GM19455 (cell line): Measurements from ENCODE around the gene HOXB4.

ENCODE experiments used
- ATAC-seq: cut with Tn5 transposase; IDR thresholded peaks from one replicate; pipeline ENCODE4 v1.9.1; 2021; ENCODE audit not compliant: unreplicated experiment

The HOXB4 gene

DNA sequence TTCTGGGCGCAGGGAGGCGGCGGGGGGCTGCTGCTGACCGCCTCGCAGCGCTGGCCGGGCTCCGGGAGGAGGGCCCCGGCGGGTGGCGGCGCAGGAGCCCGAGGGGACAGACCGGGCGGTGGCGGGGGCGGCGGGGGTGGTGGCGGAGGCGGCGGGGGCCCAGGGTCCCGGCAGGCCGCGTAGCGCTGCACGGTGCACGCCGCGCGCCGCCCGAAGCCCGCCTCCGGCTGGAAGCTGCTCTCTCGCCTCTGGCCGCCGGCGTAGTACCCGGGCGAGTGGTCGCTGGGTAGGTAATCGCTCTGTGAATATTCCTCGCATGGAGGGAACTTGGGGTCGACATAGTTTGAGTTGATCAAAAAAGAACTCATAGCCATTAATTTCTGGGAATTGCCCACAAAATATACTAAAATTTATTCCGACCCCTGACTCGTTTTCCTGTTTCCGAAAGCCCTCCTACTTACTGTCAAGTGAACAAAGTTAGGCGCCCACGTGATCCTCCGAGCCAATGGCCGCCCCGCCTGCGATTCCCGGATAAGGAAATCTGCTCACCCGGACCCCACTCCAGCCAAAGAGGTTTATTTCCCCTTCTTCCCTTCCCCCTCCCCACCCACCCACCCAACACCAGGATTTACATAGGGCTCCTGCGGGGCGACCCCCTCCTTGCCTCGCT is at the start of gene HOXB4:
HOXB4 (minus strand) TSS at position 405 of the 670 bp plus-strand sequence; CDS start at position 374, 31 bp downstream.
- peak; percentile 53 for ATAC-seq

DNA sequence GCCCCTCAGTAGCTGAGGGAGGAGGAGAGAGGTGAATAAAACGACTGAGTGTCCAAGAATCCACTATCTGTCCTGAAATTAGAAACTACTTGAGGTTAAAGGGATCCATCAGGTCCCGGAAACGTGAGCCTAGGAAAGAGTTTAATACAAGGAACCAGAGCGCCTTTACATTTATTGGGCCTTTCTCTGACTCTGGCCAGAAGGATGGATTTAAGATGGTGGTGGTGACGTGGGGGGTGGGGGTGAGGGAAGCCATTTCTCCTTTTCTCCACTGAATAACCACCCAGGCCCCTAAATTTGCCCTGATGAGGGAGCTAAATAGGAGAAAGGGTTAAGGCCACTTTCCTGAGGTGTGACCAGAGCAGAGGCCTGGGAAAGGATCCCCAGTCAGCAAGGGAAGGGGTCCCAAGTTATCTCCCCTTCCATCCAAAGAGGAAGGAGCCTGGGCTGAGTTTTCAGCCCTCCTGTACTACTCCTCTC is 49.0 kb upstream of the HOXB4 start:
- ATAC-seq: no peak

DNA sequence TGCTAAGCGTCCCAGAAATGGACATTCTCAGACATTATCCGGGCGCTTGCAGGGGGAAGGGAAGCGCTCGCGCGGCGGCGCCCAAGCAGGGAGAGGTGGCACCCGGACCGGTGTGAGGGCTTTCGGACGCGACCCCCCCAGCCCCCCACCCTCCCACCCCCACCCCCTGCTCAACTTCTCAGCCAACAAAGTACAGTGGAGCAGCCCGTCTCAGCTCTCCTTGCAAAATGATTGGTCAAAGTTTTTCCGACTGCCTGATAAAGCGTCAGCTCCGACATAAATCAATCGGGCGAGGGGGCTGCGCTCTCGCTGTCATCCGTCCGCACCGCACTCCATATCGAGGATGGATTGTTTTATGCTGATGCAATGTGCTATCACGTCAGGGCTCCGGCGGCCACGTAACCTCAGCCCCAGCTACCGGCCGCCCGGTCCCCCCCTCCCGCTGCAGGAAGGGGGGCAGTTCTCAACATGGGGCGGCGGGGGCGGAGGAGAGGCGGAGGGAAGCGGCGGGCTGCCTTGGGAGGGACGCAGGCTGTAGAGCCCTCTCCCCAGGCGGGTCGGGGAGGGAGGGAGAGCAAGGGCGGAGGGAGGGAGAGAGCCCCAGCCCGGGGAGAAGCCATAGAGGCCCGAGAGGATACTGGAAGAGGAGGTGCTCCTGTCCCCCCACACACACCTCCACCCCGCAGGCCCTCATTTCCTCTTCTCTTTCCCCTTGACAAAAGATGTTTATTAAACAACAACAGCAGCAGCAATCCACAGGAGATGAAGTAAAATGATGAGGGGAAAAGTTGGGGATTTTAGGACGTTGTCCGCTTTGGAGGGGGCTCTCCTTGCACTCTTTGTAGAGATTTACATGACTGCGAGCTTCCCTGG is 48.3 kb upstream of the HOXB4 start, which contains the start of gene HOXB9:
HOXB9 (minus strand) TSS at position 114 of the 873 bp plus-strand sequence; CDS start at position 25, 89 bp downstream.
- no peak for ATAC-seq

DNA sequence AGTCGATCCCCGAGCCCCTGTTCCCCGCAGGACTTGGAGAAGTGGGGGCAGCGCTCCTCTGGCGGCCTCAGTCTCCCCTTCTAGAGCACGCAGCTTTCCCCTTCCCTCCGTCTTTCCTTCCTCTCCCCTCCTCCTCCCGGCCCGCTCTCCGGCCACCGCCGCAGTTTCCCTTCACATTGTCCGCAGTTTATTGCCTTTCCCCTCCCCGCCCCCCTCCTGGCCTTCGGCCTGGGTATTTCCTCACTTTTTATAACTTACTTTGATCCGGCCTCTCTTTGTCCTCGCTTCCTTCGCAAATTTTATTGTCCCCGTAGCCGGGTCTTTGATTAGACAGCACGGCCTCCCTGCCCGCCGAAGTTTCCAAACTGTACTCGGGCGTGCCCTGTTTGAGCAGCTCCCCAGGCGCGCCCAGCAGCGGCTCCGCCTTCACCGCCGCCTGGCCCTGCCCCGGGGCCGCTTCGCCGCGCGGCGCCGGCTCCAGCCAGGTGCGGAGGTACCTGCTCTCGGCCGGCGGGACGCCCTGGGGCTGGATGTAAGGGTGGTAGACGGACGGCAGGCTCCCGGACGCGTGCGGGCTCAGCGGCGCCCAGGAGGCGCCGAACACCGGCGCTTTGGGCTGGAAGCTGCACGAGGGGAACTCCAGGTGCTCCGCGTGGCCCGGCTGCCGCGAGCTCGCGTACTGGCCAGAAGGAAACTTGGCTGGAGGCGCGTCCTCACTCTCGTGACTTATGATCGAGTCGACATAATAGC is 47.5 kb upstream of the HOXB4 start:
- ATAC-seq: no peak

DNA sequence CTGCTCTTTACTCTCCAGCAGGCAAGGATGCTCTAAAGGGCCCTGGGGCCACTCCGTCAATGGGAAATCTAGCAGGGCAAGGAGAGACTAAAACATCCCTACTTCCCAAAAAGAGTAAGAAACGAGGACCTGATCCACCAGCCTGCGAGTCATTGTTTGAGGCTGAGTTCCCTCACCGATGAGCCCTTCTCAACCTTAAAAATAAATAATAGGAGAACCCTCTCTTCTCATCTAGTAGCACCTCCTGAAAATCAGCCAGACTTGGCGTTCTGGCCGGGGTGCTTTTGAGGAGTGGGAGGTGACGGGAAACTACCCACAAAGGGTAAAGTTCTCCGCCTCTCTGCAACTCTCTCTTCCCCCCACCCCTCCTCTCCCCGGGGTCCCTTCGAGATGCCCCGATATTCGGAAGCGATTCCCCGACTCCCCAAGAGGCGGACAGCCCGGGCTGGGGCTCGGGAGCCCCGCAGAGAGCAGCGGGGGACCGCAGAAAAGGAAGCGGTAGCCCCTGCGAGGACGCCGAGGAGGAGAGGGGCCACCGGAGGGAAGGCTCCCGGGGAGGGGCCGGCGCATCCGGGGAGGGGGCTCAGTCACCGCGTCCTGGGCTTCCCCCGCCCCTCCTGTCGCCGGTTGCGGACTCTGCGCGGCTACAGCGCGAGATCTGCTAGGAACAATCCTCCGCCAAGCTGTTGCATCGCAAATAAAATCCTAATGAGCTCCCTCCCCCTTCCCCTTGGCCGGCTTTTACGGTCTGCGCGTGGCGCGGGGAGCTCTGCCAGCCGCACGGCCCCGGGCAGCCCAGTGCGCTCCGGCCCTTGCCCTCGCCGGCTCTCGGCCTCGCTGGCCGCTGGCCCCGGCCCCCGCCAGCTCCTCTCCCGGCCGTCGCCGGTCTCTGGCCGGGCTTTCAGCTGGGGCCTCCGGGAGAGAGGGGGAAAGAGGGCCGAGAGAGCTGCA is 46.7 kb upstream of the HOXB4 start:
- ATAC-seq: no peak

DNA sequence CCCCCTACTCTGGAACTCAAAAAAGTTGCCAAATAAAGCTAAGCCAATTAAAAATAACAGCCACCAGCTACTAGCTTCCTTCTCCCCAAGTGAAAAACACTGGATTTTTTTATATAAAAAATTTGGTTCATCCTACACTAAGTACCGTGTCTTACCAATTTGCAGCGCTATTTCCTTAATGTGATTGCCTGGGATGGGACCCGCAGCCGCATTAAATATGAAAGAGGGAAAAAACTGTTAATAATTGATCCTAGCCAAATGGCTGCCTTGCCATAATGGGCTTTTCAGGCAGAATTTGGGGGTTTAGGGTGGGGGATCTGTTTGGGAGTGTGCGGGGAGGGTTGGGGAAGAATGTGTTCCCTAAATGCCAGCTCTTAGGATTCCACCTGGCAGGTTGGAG is 46.0 kb upstream of the HOXB4 start:
- ATAC-seq: no peak

DNA sequence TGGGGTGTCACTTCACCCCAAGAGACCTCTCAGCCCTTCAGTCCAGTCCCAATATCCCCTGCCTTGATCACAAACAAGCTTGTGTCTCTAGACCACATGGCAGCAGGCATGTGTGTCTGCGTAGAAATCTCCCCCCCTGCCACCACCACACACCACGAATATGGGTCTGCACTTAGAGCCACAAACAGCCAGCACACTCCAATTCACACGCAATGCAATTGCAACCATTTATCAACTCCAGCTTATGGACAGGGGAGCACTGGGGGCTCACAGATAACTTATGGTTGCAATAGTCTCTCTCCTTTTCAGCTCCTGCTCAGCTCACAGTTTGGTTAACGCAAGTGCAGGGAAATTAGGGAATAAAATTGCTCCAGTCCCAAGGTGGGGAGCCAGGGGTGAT is 45.4 kb upstream of the HOXB4 start:
- ATAC-seq: no peak

DNA sequence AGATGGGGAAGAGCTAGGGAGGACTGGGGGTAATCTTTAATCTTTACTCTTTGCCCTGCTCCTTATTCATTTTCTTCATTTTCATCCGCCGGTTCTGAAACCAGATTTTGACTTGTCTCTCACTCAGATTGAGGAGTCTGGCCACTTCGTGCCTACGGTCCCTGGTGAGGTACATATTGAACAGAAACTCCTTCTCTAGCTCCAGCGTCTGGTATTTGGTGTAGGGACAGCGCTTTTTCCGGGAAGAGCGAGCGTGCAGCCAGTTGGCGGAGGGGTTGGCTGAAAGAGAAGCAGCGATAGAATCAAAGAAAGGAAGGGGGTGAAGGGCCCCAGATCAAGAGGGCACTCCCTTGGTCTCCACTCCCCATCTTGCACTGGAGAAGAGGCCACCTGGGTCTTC is 44.7 kb upstream of the HOXB4 start:
- ATAC-seq: no peak

DNA sequence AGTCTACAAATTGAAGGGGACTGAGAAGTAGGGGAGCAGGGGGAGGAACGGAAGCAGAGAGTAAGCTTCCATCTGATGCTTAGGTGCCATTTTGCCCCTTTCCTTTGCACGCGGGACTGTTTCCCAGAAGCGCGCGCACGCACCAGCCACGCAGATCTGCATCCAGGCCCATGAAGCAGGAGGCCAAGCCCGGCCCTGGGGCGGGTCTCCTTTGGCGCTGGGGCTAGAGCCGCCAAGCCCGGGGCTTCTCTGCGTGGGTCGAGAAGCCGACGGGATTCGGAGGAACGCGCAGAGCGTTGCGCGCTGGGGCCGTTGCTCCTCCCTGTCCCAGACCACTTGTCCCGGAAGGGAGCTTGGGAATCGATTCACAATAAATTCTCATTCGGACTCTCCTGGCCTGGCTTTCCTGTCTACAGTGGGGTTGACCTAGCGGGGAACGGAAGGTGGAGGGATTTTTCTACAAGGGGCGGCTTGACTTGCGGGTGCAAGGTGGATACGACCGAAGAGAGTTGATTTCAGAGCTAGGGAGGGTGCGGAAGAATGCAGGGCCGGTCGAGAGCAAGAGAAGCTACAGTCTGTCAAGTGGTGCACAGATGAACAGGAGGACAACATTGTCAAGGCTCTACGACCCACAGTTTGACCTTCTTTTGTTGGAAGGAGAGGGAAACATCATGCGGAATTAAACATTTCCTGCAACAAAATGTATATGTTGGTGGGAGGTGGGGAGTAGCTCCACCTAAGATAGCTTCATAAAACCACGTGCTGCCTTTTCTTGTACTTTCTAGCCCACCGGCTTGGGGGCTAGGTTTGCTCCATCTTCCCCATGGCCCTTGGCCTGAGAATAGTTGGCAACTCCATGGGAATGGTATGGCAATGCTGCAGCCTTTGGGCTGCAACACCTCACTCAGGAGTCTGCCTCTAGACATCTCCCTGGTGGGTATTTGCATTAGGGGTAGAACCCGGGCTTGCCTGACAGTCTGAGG is 43.6 kb upstream of the HOXB4 start:
- no peak for ATAC-seq

DNA sequence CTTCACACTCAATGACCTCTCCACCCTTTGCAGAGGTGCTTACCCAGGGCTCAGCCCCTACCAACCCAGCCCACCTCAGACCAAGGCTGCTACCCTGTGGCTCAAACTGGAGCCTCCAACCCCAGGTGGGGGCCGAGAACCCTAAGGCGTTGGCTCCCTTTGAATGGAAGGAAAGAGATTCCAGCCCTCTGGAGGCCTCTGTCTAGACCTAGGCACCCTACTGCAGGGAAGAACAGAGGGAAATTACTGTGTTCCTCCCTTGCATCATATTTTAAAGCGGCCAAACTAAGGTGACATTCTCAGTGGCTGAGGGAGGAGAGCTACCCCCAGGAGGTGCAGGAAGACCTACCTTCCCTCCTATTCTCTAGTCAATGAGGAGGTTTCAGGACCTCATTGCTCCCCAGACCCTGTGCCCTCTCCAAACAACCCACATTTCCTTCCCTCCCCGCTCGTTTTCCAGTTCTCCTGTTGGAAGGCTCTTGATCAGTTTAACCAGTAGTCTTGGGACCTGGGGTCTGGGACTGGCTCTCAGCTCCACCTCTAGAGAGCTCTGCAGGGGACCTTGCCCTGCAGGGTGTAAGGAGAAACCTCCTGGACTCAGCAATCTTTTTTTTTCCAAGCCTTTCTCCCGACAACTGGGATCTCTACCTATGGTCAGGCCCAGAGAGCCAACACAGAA is 42.5 kb upstream of the HOXB4 start:
- no peak for ATAC-seq

DNA sequence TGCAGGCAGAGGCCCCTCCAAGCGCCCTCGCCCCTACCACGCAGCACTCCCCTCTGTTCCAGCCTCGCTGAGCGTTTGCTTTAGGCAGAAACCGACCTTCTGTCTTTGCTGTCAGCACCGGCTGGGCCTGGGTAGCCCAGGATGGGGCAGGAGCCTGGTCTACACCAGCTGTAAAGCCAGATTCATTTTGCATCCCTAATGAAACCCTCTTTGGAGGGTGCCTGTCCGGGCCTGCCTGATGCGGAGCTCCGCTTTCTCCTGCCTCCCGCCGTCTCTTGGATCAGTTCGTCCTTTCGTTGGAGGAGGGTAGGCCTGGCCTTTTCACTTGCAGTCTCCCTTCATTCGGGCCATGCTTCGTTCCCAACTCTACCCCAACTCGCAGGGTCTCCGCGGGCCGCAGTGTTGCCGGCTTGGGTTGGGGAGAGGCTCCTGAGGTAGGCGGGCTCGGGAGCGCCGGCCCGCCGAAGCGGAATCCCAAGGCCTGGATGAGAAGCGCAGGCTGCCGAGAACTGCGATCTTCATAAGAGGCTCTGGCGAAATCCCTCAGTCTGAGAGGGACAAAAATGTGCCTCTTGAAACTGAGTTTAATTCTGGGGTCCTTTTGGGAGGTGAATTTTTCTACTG is 41.8 kb upstream of the HOXB4 start:
- ATAC-seq: no peak

DNA sequence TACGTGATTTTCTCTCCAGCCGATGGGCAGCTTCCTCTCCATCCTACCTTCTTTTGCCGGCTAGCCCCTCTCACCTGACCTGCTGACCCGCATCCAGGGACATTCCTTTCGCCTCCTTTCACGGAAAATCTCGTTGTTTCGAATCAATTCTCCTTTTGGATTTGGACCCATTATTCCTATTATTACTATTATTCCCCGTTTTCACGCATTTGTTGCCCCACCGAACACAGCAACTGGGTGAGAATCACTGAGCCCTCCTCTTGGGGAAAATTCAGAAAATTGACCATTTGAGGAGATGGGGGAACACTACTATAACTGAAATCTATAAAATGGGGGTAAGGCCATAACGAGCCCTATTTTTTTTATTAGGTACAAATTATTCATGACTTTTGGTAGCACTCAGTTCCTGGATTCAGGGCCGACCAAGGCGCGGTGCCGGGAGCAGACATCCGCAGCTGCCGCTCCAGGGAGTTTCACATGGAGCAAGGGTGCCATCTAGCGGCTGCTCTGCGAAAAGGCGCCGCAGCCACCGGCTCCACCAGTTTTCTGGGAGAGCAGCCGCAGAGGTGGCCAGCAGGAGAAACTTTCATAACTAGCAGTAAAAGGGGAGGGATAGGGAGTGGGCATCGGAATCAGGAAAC is 40.2 kb upstream of the HOXB4 start:
- no peak for ATAC-seq

DNA sequence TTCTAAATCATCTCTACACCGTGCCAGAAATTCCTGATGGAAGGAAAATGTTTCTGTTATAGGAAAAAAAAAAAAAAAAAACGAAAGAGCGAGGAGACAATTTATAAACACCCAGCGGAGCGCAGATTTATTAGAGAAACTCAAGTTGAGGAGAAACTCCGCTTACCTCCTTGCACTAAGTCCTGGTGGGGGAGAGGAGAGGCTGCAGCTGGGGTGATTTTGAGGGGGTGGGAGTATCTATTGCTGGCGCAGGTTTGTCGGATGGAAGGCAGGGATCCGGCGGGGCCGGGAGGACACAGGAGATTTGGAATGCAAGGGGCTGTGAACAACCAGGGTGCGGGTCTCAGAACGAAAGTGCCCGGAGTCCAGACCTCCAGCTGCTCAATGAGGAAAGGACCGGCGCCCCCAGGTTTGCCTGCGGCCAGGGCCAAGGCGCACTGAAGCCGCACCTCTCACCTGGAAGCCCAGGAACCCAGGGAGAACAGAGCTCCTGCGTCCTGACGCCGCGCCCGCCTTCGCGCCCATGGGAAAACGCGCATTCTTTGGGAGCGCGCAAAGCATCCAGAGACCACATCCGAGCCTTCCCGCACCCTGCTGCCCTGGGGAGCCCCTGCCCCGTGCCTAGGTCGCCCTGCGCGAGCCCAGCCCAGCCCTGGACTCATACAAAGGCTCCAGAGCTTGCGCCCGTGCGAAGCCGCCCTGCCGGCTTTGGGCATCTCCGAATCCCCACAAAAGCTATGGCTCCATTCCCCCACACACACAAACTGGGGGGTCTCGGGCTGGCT is 39.5 kb upstream of the HOXB4 start:
- no peak for ATAC-seq

DNA sequence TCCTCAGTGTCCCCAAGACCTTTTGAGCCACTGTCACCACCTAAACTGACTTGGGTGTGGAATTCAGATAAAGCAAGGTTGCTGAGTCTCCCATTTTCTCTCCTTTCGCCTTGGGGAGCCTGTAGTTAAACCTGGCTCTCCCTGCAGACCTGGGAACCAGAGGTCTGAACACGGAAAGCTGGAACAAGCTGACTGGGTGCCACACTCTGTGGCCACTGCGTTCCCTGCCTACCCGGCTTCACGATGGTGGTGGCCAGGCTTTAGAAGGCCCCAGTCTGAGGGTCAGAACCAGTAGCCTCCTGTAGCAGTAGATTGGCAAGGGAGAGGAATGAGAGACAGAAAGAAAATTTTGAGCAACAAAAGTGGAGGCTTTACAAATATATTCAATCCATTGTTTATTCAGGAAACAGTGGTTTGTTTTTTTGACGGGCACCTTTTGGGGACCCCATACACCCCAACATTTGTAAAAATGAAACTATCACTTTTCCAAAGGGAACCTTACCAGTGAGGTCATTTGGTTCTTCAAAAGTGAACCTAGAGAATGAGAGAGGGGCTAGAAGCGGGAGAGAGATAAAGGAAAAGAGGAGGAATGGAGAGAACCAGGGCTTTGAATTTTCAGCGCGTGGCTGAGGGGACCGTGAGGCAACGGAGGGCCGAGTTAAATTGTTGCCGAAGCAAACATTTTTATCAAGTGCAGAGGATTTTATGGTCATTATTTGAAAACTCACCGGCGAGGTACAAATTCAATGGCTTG is 38.7 kb upstream of the HOXB4 start:
- no peak for ATAC-seq

DNA sequence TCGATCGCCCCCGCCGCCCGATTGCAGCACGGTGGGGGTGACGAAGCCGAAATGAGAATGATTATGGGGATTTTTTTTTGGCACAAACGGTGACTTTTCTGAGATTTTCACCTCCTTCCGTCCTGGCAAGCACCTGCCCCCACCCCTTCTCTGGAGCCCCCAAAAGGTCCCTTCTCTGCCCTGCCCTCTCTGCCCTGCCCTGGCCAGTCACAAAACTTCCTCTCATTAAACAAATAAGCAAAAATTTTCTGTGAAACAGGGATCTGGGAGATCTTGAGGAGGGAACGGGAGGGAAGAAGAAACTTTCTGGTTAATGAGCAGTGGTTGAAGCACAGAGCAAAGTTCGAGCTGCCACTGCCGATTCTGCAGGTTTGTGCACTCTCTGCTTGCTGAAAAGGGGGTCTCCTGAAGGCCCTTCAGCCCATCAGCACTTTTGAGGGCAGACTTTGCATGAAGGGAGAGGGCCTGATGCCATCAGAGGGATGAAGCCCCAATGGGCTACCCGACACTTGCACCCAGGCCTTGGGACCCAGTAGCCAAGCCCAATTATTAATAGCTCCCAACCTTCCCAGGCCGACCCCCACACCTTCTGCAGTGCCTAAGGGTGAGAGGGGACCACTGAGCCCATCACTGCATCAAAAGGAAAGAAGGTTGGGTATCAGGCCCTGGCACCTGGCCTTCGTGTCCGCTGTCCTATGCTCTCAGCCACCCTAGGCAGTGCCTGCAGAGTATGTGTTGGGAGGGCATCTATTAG is 38.0 kb upstream of the HOXB4 start:
- ATAC-seq: no peak
